HG03066 (cell line): ENCODE data around the gene CXCR6.

Experiments used
- ATAC-seq: cut with Tn5 transposase; IDR thresholded peaks from one replicate; pipeline ENCODE4 v1.9.1; 2021; ENCODE audit warnings: low read depth; ENCODE audit not compliant: unreplicated experiment

CXCR6 gene

DNA sequence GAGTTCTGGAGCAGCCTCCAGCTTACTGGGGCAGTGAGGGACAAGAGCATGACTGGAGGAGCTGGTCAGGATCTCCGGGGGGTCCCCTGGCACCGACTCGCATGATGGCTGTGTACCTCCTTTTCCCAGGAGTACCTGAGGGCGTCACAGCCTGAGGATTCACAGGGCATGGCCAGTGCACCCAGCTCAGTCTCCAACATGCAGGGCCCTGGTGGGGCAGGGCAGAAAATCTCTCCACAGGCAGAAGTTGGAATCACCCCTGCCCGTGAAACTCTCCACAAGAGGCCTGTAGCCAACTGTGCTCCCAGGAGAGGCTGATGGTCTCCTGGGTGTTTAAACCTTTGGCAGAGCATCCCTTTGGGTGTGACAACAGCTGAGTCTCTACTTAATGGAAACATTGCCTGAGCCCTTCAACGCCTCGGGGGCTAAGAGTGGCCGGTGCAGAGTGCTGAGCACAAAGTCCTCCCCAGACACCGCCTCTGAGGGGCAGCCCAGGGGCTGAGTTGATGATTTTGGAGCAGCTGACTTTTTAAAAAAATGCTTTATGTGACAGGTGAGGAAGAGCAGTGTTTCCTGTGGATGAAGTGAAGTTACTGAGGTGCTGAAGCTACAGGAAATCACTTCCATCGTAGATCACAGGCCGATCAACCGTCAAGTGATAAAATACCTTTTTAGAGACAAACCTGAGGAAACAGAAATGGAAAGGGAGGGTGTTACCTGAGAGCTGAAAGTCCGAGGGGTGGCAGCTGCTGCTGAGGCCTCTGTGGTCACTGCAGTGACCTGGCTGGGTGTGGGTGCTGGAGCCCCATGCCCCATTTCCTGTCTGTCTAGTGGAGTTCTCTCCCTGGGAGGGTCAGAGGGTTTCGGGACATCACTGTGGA lies 21.9 kb upstream of the CXCR6 start:
- ATAC-seq: no peak

DNA sequence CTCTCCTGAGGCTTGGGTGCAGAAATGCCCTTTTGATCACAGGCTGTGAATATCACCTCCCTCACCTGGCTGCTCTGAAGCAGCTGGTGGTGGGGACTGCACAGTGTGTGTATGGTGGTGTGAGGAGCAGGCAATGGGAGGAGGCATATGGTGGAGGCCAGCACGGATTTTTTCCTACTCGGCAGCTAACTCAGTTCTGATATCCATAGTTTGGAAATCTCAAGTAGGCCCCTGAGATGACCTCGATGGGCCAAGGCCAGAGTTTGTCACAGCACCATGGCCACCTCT lies 21.3 kb upstream of the CXCR6 start:
- no peak for ATAC-seq

DNA sequence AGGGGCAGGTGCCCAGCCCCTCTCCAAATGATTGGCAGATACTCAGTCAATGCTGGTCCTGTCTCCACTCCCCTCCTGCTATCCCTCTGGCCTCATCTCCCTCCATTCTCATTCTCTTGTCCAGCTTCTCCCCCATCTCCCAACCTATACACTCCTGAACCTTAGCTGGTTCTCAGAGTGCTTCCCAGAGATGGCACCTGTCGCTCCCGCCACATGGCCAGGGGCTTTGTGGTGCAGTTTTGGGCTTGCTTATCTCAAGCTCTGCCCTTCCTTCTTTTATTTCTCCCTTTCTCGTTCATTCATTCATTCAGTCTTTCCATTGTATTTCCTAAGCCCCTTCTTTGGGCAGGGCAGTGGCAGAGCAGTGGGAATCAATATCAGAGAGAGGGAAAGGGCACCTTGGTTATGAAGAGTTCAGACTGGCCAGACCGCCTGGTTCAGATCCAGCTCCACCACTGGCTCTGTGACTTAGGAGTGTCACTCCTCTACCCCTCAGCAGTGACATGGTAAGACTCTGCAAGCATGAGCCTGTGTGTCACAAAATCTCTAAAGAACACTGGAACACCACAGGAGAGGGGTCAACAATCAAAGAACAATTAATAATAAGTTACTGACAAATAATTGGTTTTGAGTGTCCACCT lies 20.2 kb upstream of the CXCR6 start:
- ATAC-seq: no peak

DNA sequence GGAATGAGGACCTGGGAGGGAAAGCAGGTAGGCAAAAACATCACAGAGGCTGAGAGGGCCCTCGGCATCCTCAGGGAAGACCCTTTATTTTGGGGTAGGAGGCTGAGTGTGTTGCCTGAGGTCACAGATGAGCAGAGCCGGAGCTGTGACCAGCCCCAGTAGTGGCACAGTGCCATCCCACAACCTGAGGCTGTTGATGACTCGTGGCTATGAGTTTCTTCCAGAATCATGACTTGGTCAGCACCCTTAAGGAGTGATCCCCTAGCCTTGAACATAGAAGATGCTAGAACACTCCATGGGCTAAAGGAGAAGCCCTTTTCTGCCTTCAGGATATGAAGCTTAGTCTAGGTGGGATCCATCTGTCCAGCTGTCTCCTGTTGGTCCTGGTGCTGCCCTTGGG lies 19.5 kb upstream of the CXCR6 start:
- ATAC-seq: no peak

DNA sequence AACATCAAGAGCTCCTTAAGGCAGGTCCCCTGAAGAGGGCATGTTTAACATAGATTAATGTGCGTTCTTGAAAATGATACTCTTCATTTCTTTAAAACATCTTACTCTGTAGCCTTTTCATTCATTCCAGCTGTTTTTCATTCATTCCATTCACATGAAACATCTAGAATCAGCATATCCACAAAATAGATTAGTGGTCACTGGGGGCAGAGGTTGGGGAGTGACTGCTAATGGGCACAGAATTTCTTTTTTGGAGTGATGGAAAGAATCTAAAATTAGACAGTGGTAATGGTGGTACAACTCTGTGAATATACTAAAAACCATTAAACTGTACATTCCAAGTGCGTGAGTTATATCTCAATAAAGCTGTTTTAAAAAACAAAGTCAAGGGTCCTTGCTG lies 15.4 kb upstream of the CXCR6 start:
- ATAC-seq: no peak

DNA sequence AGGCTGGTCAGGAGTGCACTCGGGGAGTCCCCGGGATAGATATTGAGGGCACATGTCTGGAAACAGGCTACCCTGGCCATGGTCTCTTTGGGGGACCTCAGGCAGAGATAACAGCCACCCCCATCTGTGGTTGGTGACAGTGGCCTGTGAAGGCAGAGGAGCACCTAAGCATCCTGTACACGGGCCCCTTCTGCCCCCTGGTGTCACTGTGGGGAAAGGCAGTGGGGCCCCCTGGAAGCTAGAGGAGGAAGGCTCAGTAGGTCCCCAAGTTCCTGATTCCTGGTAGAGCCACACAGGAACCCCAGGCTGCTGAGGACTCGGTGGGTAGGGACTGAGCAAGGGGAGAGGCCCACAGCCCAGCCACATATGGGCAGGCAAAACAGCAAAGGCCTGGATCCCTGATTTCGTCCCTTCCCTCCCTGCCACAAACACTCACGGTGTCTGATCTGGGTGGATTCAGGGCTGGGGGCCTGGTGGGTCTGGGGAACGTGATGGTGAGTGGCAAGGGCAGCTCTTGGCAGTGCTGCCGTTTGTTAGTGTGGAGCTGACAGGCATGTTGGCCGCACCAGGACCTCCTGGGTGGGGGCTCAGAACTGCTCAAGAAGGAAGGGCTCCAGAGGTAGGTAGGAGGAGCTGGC lies 14.1 kb upstream of the CXCR6 start:
- ATAC-seq: no peak

DNA sequence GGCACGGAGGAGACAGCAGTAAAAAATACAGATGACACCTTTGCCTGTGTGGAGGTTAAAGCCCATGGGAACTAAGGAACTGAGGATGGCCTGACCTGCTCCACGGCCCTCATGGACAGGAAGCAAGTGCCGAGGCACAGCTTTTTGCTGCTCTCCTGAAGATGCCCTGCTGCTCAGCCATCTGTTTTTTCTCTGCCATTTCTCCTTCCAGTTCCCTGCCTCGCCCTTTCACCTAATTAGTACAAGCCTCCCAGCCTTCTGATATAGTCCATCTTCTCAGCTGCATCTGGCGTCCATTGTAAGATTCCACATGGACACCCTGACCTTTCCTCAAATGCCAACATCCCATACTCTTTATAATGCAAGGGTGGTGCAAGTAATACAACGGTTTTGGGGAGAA lies 11.8 kb upstream of the CXCR6 start:
- no peak for ATAC-seq

DNA sequence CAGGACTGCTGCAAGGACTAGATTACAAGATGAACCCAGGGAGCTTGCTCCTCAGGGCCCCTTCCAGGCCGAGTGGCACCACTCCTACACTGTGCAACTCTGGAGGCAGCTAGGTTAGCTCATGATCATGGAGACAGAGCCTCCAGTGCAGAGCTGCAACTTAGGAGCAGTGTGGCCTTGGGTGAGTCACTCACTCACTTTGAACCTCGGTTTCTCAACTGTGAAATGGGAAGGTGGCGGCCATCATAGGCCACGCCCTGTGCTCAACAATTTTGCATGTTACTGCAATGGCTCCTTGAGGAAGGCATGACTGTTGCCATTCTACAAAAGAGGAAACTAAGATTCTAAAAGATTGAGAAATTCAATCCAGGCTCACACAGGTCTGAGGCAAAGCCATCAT lies 11.2 kb upstream of the CXCR6 start:
- ATAC-seq: no peak

DNA sequence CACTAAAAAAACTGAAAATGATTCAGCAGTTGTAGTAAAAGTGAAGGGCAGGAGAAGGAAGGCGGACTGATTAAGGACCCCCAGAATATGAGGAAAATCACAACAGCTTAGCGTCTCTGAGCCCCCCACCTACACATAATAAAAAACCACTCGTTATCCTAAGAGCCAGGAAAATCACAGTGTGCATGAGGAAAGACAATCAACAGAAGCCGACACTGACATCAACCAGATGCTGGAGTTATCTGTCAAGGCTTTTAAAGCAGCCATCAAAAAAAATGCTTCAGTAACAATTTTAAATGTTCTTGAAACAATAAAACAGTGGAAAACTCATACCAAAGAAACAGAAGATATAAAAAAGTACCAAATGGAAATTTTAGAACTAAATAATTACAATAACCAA lies 9.7 kb upstream of the CXCR6 start:
- no peak for ATAC-seq

DNA sequence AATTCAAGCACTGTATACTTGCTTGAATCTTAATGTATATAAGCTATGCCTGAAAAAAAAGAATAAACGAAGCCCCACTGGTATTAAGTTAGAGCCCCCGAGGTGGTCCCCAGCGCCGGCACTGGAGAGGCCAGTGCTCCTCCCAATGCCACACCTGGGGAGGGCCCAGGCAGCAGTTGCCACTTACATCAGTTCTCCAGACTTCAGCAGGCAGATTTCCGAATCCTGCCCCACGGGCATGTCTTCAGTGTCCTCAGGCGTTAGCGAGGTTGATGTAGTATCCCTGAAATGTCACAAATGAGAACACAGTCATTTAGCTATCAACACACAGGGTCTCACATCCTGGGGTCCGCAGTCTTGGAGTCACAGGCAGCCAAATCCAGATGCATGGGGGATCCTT lies 7.0 kb upstream of the CXCR6 start:
- no peak for ATAC-seq

DNA sequence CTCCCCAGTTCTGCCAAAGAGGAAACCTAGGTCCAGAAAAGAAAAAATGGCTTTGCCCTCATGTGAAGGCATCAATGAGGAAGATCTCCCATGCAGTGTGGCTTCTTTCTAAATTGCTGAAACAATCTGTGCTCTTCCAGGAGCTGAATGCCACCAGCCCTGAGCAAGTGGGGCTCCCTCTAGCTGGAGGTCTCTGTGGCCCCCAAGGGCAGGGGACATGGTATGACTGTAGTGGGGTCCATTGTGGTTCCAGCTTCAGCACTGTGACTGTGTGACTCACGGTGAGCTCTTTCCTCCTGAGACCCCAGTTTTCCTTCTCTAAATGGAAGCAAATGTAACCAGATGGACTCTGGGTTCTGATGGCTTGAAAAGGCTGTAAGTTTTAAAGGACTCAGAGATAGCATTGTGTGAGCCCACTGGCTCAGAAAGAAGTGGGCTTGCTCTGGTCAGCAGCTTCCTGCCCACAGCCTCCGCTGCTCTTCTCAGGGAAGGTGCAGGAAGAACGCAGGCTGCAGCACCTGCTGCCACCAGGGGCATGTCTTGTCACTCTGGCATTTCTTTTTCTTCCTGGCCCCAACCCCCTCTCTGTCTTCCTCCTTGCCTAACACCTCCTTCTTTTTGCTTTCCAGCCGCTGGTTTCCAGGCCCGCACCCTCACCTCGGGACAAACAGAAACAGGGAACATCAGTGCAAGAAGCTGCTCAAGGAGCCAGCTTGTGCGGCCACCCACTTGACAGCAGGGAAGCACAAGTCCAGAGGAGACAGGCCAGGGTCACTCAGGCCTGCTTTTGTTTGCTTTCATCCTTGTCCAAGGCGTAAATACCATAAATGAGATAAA lies 5.8 kb upstream of the CXCR6 start:
- ATAC-seq: no peak

DNA sequence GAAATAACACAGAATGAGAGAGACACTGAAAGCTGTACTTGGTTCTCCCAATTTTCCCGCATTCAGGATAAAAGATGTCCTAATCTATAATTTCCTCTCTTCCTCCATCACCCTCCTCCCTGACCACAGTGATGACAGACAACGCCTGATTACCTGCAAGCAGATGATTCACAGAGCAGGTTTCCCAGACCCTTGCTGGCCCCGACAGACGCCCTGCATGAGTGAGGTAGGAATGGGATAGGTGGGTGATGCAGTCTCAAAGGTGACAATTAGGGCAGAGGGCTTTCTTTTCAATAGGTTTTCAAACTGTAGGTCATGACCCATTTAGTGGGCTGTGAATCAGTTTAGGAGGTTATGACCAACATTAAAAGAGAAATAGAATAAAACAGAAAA lies 5.2 kb upstream of the CXCR6 start:
- no peak for ATAC-seq

DNA sequence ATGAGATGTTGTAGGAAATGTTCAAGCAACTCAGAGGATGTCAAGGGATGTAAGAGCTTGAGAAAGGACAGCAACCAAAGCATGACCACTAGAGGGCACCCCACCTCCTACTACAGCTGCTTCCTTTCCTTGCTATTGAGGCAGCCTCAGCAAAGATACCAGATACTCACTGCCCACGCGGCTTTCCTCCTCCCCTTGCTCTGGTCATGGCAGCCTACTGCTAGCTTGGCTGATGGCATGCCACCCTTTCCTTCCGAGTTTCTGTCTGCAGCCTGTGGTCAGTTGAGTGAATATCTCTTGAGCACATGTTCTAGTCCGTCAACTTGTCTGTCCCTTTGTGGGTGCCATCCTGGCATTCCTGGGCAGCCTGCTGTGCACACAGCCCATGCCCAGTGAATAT lies 4.4 kb upstream of the CXCR6 start:
- ATAC-seq: peak; percentile 48

DNA sequence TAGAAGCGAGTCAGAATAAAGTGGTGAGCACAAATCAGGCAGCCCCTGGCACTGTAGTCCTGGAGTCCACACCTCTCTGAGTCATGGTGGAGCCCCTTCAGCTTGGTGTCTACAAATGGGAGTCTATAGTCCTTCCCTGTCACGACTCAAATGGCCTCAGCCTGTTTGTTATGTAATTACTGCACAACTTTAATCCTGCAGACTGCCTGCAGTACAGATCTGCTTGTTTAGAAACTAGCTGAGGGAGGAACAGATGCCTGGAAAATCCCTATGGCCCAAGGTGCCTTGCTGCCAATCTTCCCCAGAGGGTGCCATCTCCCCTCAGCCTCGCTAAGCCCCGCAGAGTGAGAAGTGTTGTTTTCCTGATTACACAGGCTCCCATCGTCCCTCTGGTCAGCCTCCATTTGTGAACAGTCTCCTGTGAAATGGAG lies 3.9 kb upstream of the CXCR6 start:
- ATAC-seq: peak; percentile 21

DNA sequence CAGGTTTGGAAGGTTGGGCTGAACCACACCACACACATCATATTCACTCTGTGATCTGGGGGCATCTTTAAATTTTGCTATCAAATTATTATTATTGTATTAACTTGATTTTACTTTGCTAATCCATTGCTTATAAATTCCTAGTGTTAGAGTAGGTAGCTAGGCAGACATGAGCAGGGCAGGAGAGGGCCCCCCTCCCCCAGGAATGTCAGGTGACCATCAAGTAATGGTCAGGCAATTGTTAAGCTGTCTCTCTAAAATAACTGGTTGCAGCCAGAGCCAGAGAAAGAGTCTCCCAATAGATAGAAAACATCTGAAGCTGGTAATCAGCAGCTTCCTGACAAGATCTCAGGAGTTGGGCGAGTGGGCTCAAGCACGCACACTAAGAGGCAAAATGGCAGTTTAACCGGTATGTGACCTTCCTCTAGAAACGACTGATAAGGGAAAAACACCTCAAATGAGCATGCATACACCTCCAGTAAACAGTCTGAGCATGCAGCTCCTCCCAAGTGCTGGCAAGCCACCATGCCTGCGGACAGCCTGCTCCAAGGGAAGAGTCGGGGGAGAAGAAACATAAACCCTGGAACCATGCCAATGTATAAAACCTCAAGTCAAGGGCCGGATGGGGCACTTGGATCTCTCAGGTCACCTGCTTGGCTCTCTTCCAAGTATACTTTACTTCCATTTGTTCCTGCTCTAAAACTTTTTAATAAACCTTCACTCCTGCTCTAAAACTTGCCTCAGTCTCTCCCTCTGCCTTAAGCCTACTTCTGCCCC lies 3.1 kb upstream of the CXCR6 start:
- no peak for ATAC-seq

DNA sequence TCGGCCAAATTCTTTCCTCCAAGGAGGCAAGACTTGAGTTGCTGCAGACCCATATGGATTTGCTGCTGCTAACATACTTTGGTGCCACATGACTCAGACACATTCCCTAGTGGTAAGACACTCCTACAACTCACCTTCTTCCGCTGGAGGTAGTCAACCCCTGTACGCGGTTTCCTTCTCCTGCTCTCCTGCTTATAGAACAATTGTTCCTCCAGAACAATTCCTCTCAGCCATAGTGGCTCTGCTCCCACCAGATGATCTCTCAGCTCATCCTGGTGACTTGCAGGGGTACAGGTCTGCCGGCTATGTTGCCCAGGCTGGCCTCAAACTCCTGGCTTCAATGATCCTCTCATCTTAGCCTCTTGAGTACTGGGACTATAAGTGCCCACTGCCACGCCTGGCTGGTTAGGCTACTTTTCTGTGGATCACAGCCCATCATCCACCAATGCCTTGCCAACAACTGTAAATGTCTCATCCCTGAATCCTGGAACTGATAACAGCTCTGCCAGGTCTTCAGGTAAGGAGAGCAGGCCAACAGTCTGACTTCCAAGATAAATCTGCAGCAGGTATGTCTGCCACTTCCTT lies 2.4 kb upstream of the CXCR6 start:
- no peak for ATAC-seq

DNA sequence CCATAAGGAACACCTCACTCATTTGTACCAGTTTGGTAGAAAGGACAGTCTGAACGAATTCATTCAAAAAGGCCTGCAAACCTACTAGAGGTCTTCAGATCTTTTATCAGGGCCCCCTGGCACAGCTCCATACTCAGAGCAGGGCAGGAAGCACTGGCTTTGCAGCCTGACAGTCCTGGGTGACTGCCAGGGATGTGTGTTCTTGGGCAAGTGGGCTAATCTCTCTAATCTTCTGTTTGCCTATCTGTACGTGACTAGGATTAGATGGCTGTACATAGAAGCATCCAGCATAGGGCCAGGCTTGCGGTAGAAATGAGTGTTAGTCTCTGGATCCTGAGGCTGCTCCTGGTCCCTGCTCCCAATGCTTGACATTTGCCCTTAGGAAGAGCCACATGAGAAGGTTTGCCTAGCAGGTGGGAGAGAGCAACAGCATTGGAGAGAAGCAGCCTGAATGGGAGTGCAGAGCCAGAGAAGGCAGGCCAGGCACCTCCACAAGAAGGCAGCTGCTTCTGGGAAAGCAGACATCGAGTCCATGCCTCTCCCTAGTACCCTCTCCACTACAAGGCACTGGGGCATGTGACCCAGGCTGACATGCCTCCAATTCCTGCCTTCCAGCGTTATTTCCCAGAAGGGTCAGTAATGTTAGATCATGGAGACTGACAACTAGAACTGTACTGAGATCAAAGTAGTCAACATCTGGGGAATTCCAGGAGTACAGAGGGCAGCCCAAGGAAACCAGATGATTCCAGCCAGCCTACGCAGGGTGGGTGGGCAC lies 1.0 kb upstream of the CXCR6 start:
- no peak for ATAC-seq

DNA sequence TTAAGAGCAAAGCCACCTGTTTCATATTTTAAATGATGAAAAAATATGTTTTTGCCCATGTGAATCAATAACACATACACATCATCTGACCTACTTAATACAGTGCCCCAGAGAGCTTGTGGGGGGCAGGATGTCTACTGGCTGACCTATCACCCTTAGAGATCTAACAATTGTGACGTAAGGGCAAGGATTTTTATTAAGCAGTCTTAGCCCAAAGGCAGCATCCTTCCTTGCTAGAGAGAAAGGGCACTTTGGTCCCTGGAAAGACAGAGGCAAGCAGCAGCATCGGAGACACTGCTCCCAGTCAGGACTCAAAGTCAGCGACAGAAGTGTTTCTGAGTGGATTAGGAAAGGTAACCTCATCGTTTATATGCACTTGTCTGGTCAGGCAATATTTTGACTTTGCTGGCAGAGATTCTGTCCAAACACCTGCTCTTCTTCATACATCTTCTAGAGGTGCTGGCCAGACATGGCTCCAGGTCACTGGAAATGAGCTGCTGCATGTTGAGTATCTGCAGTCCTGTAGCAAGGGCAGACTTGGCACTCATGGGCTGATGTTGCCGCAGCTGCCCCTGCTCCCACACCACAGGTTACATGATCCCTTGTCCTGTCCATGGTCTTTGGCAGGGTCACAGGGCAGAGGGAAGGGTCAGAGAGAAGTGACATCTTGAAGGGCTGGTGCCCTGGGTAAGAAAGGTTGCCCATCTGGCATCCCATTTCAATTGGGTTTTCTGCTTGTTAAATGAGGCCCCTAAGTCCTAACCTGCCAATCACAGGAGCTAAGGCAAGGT lies 1.8 kb downstream of the CXCR6 start:
- ATAC-seq: no peak
